ENCODE measurements around the gene AP2B1. TPM values are rescaled to one million over a fixed set of nuclear protein-coding genes. Genes with fewer than 3 reads are reported as not detected.

The AP2B1 gene
- total RNA-seq, 1 donor from 2014 or later: 187 TPM

DNA sequence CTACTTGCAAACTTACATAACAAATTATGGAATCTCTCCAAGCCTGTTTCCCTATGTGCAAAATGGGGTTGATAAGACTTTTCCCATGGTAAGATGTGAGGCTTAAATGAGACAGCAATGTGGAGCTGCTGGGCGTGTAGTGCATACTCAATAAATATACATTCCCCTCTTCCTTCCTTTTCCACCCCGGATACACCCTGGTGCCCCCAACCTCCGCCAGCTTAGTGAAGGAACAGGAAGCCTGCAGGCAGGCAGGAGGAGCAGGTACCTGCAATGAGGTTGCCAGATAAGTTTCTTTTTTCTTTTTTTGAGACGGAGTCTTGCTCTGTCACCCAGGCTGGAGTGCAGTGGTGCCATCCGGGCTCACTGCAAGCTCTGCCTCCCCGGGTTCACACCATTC lies 188.5 kb downstream of the AP2B1 start:
- no peaks in the 10 kb centered on the region for H3K27me3 Mint-ChIP-seq (ENCODE audit: low read depth)
- H3K27ac Mint-ChIP-seq (ENCODE audit: unreplicated experiment): peak overlapping the region; percentile 49

More for the DNA sequence above, 188.5 kb downstream of the AP2B1 start:
- no peaks in the 10 kb centered on the region for H3K36me3 Mint-ChIP-seq (ENCODE audit: low read depth)
- no peaks in the 10 kb centered on the region for H3K9me3 Mint-ChIP-seq (ENCODE audit: low read depth)
- no peak overlapping the region for H3K4me3 Mint-ChIP-seq (ENCODE audit: unreplicated experiment)
- DNase-seq (ENCODE audit: low spot score): no peak
- TF ChIP-seq, protein P1, sequence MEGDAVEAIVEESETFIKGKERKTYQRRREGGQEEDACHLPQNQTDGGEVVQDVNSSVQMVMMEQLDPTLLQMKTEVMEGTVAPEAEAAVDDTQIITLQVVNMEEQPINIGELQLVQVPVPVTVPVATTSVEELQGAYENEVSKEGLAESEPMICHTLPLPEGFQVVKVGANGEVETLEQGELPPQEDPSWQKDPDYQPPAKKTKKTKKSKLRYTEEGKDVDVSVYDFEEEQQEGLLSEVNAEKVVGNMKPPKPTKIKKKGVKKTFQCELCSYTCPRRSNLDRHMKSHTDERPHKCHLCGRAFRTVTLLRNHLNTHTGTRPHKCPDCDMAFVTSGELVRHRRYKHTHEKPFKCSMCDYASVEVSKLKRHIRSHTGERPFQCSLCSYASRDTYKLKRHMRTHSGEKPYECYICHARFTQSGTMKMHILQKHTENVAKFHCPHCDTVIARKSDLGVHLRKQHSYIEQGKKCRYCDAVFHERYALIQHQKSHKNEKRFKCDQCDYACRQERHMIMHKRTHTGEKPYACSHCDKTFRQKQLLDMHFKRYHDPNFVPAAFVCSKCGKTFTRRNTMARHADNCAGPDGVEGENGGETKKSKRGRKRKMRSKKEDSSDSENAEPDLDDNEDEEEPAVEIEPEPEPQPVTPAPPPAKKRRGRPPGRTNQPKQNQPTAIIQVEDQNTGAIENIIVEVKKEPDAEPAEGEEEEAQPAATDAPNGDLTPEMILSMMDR (IDR thresholded peaks at IDR 0.05): no peak
- peaks cover 45% of the 10 kb centered on the region for H3K4me1 Mint-ChIP-seq (ENCODE audit: low read depth)

Other genes with a start within 250 kb of the AP2B1 start
- 15.2 to 19.0 TPM (median 18.2 TPM) in 3 replicates for gene SLFN11, start 213.7 kb upstream of the AP2B1 start, total RNA-seq
- gene SLFN12, start 154.8 kb upstream of the AP2B1 start, total RNA-seq: 10.5 to 19.2 TPM (median 13.1 TPM) in 3 replicates
- gene SLFN13, start 138.6 kb upstream of the AP2B1 start, total RNA-seq: 4.5 to 5.0 TPM (median 4.9 TPM) in 3 replicates
- not detected in 3 replicates for gene SLFN12L, start 49.6 kb upstream of the AP2B1 start, total RNA-seq
- not detected in 3 replicates for gene SLFN14, start 26.5 kb upstream of the AP2B1 start, total RNA-seq
- 5.5 to 8.9 TPM (median 5.6 TPM) in 3 replicates for gene PEX12, start 8.8 kb upstream of the AP2B1 start, total RNA-seq
- 8.4 to 21.3 TPM (median 19.1 TPM) in 3 replicates for gene RASL10B, start 144.3 kb downstream of the AP2B1 start, total RNA-seq
- gene GAS2L2, start 165.9 kb downstream of the AP2B1 start, total RNA-seq: not detected in 3 replicates
- gene C17orf50, start 173.6 kb downstream of the AP2B1 start, total RNA-seq: not detected in 3 replicates
- gene MMP28, start 208.3 kb downstream of the AP2B1 start, total RNA-seq: 5.1 to 8.6 TPM (median 7.9 TPM) in 3 replicates
- 123 to 168 TPM (median 135 TPM) in 3 replicates for gene TAF15, start 222.2 kb downstream of the AP2B1 start, total RNA-seq